Daoy (cell line): ENCODE results near the gene MSMB. TPM values are rescaled to one million over a fixed set of nuclear protein-coding genes. Genes with fewer than 3 reads are reported as not detected.
"Not testable (repeated sequence)": the region's sequence is repeated elsewhere in the genome, so short reads cannot be mapped to it uniquely, and the experiment has no call there.

Source experiments
- DNase-seq: peaks from one replicate; pipeline ENCODE4 v3.0.0-alpha.2; 2015; ENCODE audit warnings: low read depth
- total RNA-seq: library from RNA; depleted of rRNA; stranded (reverse); fragments of >200 nt; shearing (Covaris generic); gene quantifications from 2 replicates; pipeline ENCODE4 v1.2.3, GENCODE V29; 2014

Gene MSMB
- total RNA-seq, 1 experiment from 2014 or later, result not detected

DNA sequence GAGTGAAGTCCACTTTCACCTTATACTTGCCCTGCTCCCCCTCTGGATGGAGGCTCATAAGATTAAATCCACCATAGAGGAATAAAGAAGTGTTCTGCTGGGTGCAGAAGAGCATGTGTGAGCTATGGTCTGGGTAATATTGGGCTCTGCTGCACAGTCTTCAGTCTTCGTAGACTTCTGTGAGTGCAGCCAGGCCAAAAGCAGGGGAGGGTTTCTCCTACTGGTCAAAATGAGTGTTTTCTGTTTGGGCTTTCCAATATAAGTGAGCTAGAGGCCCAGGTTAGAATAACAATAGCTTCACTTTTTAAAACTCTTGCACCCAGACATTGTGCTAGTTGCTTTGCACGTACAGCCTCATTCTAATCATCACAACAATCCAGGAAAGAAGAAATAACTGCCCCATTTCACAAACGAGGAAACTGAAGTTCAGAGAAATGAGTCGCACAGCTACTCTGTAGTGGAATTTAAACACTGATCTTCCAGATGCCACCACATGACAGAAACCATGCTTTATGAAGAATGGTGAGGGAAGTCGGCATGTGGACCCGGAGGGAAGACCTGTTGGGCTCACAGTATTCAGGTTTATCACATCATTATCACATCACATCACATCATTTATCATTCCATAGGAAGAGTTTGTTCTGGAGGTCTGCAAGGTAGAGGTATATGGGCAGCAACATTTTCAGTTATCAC, 23.8 kb upstream of the MSMB start:
- no peak for DNase-seq

DNA sequence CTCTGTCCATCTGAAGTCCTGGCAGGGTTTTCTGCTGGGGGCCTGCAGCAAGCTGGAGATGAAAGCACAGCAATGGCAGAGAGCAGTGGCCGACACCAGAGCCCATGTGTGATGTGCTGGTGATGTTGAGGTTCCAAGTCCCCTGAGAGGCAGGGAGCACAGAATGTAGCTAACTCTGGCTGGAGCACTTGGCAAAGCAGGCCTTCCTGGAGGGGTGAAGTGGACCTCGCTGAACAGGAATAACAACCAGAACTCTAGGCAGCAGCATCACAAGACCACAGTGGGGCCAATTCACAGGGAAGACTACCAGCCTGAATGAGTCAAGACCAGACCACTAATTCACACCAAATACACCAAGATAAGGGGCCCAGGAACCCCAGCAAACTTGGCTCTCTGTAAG, 22.8 kb upstream of the MSMB start:
- DNase-seq, result no peak

DNA sequence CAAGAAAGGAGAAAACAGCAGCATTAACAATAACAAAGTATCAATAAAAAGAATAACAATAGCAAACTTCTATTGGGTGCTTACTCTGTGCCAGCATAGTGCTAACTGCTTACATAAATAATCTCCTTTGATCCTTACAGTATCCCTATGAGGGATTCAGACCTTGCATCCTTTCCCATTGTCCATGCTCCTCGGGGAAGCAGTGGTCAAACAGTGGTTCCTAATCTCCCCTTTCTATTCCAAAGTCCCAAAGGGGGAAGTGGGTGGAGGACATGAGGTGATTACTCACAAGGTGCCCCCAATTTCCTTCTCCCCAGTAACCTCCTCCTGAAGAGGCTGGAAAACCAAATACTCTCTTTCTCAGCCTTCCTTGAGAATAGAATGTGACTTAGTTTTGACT, 22.0 kb upstream of the MSMB start:
- no peak for DNase-seq

DNA sequence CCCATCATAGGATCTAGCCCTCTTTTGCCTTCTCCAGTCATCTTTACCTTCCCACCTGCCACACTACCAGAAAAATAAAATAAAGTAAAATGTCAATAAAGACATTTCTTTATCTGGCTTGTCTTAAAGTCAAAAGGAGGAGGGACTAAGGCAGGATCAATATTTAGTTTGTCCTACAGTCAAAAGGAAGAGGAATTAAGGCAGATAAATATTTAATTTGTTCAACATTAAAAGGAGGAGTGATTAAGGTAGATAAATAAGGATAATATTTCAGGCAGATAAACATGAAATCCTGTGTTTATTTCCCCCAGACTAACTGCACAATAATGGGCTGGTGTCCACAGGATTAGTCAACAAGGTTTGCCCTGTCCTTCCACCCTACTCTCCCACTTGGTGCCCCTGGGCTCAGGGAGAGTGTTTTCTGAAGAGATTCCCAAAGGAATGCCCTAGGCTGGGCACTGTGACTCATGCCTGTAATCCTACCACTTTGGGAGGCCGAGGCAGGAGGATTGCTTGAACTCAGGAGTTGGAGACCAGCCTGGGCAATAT, 18.3 kb upstream of the MSMB start:
- no peak for DNase-seq

DNA sequence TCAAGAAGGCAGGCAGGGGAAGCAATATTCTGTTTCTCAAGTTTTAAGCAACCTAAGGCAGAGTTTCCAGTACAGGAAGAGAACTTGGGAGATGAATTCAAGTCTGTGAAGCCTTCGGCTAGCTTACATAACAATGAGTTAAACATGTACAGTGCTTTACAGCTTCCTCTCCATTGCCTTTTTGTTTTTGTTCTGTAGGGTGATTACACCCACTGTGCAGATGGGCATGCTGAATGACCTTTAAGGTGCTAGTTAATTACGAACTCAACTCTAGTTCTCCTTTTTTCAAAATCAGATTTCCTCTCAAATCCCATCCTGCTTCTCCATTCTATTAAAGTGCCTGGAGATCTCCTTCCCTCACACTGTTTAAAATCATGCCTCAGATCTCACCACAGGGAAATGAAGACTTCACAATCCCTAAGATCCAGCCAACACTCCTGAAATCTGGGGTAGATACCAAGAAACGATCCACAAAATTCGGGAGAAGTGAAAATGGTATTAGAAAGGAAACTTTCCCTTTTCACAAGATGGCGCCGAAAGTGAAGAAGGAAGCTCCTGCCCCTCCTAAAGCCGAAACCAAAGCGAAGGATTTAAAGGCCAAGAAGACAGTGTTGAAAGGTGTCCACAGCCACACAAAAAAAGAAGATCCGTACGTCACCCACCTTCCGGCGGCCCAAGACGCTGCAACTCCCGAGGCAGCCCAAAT, 16.8 kb upstream of the MSMB start:
- no peak for DNase-seq

DNA sequence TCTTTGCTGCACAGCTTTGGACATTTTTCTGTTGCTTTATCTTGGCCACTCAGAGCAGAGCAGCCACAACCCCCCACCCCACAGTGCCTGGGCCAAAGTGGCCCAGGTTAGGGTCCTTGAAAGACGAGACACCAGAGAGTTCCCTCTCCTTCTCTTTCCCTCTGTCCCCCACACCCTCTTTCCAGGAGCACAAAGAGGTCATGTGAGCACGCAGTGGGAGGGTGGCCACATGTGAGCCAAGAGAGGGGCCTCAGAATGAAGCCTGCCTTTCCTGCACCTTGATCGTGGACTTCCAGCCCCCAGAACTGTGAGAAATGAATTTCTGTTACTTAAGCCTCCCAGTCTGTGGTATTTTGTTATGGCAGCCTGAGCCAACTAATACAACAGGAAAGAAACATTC, 14.6 kb upstream of the MSMB start:
- DNase-seq, result no peak

DNA sequence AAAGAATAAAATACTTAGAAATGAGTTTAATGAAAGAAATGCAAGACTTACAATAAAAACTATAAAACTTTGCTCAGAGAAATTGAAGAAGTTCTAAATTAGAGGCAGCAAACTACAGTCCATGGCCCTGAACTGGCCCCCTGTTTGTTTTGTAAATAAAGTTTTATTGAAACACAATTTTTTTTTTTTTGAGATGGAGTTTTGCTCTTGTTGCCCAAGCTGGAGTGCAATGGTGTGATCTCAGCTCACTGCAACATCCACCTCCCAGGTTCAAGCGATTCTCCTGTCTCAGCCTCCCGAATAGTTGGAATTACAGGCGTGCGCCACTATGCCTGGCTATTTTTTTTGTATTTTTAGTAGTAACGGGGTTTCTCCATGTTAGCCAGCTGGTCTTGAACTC, 11.9 kb upstream of the MSMB start:
- DNase-seq, result not testable (repeated sequence)

DNA sequence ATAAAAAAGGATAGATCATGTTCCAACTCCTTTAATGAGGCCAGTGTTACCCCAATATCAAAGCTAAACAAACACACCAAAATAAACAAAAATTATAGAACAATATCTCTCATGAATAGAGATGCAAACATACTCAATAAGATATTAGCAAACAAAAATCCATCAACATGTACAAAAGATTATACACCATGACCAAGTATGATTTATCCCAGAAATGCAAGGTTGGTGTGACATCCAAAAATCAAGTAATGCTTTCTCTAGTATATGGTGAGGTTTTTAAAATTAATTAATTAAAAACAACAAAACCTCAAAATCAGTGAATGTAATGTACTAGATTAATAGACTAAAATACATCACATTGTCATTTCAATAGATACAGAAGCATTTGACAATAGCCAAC, 11.0 kb upstream of the MSMB start:
- no peak for DNase-seq

DNA sequence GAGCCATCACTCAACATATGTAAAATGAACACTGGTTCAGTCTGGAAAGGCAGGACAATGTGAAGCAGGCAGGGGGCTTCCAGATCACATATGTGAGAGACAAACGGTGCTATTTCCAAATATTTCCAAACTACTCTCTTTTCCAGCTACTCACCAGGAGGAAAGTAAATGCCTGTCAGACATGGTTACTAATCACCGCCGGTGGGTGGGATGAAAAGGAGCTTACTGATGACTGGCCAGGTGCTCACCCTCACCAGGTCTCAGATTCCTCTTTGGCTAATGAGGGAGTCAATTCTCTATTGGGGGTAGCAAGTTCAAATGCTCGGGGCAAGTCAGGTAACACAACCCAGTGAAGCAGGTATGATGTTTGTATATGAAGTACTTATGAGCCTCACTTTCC, 9.7 kb upstream of the MSMB start:
- no peak for DNase-seq

DNA sequence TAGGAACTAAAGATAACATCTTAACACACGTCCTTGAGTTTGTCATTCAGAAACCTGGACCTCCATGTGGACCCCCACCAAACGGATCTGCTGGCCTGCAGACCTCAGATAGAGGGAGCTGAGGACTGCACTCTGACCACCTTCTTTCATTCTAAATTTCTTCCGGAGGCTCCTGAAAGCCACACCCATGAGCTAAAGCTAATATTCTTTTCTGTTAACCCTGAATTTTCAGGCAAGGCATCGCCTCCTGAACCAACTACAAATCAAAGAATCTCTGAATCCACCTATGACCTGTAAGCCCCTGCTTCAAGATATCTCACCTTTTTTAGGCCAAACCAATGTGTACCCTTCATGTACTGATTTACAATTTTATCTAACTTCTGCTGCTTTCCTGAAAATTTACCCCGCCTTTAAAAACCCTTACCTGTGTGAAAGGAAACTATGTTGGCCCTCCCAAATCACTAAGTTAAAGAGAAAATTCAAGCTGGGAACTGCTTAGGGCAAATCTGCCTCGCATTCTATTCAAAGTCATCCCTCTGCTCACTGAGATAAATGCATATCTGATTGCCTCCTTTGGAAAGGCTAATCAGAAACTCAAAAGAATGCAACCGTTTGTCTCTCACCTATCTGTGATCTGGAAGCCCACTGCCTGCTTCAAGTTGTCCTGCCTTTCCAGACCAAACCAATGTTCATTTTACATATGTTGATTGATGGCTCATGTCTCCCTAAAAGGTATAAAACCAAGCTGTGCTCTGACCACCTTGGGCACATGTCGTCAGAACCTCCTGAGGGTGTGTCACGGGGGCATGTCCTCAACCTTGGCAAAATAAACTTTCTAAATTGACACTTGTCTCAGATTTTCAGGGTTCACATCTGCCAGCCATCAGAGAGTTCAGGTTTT, 7.7 kb upstream of the MSMB start:
- no peak for DNase-seq

DNA sequence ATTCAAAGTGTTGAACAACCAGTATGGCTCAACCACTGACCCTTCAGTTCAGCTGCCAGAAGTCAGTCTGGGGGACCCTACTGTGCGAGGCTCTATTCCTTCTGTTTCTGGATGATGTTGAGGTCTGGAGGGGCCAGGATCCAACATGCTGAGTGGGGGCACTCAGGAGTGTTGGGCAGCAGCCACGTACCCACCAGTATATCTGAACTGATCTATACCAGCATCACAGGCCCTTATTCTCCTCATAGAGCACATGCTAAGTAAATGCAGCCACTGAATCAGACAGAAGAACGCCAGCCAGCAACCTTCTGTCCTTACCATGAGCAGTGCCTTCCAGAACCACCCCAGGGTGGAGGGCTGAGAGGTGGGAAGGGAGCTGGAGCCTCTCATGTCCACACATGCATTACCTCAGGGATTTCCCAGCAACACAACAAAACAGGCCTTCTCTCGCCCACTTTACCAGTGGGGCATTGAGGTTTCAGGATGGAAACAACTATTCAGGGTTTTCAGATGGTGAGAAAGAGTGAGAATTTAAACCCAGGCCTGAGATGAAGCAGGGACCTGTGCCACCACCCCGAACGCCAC, 6.8 kb upstream of the MSMB start:
- no peak for DNase-seq

DNA sequence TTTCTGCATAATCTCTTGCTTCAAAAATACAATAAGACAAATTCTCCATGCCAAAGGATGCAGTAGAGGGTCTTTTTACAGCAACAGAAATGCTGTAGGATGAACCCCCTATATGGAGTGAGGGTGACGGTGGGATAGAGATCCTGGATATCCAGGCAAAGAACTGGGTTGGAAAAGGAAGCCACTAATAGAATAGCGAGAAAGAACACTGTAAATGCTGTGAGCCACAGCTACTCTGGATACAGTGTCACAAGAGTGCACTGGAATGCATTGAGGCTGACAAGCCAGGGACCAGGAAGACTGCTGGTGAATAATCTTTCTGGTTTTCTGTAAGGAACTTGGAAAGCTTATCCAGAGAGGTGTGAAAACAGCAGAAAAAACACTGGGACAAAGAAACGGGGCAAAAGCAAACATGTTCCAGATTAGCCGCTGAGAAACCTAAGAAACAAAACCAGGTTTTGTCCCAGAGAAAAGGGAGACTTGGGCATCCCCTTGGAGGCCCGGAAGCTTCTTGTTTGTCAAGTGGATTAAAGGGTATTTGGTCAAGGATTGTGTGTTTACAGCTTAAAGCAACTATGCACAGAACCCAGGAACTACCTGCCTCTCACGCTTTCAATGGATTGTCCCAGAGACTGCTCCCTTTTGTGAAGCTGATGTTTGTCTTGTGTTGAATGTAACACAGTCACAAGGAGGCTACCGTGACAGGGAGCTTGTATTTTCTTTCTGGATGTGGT, 6.2 kb upstream of the MSMB start:
- DNase-seq, result no peak

DNA sequence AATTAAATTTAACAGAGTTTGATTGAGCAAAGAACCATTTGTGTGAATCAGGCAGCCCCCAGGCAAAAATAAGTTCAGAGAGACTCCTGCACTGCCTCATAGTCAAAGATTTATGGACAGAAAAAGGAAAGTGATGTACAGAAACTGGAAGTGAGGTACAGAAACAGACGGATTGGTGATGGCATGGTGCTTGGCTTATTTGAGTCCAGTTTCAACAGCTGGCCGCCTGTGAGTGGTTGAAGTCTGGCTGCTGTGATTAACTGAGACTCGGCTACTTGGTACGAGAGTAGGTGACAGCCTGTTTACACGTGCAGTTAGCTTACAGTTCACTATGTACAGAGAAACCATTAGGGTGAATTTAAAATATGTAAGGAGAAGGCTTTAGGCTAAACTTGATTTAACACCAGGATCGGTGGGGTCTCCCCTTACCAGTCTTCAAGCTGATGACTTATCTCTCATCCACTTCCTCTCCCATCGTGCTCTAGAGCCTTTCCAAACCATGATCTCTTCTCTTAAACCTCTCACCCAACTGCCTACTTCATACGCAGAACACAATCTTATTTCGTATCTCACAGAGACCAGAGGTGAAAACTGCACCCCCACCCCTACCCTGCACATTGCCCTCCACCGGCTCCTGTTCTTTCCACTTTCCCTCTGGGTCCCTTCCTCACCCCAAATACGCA, 5.0 kb upstream of the MSMB start:
- peak; percentile 38 for DNase-seq

DNA sequence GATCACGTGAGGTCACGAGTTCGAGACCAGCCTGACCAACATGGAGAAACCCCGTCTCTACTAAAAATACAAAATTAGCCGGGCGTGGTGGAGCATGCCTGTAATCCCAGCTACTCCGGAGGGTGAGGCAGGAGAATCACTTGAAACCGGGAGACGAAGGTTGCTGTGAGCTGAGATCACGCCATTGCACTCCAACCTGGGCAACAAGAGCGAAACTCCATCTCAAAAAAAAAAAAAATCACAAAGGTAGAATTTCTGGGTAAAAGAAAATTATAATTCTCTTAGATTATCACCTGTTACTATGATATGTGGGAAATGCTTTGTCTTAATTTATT, 3.4 kb upstream of the MSMB start:
- not testable (repeated sequence) for DNase-seq

DNA sequence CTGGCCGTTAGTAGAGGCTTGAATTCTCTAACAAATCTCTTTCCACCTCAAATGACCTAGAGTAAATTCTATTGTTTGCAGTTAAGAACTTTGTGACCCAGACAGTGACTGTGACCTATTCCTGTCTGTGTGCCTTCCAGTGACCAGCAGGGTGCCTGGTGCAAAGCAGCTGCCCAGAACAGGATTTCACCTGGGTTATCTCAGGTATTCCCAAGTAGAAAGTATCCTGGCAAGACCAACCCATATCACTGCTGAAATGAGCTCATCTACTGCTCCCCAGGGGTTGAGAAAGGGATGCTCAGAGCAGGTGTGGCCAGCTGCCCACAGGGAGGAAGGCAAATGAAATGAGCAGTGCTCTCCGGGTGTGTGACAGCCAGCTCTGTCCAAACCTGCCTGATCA, 2.1 kb upstream of the MSMB start:
- DNase-seq, result no peak

DNA sequence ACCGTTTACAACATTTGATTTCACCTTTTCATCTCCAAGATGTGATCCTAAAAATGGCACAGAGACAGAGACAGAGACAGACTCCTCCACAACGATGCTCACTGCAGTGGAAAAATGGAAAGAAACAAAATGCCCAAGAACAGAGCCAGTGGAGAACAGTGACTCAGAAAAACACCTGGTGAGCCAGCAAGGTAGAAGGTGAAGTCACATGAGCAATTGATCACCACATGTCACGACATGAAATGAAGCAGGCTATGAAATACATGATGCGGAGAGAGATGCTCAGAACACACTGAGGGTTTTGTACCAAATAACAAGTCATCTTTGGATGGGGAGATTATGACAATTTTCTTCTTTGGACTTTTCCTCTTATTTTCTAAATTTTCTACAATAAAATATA, 3.5 kb downstream of the MSMB start:
- no peak for DNase-seq

DNA sequence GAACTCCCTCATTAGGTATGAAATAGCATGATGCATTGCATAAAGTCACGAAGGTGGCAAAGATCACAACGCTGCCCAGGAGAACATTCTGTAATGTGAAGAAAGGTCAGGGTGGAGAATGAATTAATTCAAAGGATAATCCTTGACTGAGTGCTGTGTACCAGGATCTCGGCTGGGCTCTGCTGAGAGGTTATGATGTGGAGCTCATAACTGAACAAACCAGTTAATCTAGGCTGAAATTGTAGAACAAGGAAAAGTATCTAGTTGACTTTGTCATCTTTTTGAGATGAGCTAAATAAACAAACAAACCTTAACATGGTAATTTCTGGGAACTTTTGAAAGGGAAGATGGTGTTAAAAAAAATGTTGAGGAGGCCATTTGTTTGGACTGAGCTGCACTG, 6.1 kb downstream of the MSMB start:
- DNase-seq, result no peak

DNA sequence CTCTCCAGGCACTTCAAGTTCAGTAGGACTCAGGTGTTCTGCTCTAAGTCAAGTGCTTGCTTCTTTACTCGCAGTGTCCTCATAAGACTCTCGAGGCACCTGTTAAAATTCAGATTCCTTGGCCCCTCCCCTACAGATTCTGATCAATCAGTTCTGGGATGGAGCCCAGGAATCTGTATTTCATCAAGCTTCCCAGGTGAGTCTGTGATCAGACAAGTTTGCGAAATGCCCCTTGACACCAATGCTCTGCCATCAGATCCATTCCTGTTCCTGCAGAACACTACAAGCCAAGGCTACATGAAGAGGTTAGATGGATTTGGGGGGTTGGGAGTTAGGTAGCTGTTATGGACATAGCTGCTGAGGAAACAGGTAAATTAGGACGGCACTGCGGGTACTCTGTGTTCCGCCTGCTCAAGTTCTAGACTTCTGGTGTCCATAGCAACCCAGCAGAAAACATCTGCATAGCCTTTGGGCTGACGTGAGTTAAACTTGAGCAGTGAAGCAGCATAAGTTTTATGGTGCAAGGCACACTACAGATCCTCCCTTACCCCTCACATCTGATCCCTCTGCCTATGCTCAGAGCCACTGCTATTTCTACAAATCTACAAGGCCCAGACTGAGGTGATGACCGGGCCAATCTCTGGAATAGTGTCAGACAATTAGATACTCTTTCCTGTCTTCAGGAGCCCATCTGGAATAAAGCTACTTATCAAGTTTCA, 8.8 kb downstream of the MSMB start:
- no peak for DNase-seq

DNA sequence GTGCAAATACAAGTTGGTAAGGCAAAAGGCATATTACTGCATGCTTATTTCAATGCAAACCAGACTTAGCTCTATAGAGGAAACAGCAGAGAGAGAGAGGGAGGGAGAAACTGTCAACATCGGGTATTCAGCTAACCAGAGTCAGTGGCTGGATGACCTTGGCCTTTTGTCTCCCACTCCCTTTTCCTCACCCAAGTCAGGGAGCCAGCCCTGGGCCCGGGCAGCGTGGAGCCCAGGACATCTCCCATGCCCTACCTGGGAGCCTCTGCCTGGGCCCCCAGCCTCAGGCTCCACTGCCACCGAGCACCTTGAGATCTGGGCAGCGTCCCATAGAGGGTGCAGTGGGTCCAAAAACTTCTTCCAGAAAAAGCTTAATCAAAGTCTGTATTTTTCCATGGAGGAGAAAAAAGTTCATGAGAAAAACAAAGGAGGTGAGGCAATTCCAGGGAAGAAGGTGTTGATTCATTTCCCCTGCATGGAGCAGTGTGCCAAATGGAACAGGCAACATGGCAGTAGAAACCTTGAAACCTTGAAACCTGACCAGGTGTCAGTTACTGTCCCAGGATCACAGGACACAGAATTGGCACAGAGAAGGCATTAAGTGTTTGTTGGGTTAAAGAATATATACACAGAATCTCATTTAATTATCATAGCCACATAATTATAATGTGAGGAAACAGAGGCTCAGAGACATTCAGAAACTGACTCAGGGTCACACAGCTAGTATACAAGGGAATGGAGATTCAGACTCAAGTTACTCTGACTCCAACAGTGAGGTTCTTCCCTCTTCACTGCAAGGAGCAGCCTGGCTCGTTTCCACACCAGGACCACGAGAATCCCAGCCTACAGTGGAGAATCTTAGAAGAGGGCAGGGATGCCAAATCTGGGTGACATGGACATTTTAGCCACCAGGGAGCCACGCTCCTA, 9.9 kb downstream of the MSMB start:
- DNase-seq, result peak; percentile 9
